BJ (cell line): ENCODE measurements around the gene NME3. TPM values are rescaled to one million over a fixed set of nuclear protein-coding genes. Genes with fewer than 3 reads are reported as not detected.

Source experiments
- CTCF ChIA-PET: fragments of 350-600 bp; formaldehyde crosslinking; extraction: SDS; loops from one replicate; lab custom pipeline; 2021; ENCODE audit warnings: antibody characterized with exemption, inconsistent platforms; lab: Yijun Ruan, JAX
- POLR2A ChIA-PET: fragments of 300-600 bp; sonication (Branson Sonifier 250); formaldehyde crosslinking; extraction: SDS; loops from one replicate; lab custom pipeline; 2021; ENCODE audit warnings: antibody characterized with exemption; lab: Charles Lee
- DNase-seq: peaks from one replicate; pipeline ENCODE4 v3.0.0-alpha.2; 2011; ENCODE audit warnings: low read depth
- H3K27me3 ChIP-seq: 2 replicates; pipeline ENCODE4 v1.6.0; 2011; ENCODE audit warnings: low read length; ENCODE audit not compliant: control insufficient read depth, insufficient read depth
- H3K36me3 ChIP-seq: 2 replicates; pipeline ENCODE4 v1.5.1; 2011; ENCODE audit warnings: low read length; ENCODE audit not compliant: control insufficient read depth, insufficient read depth
- H3K4me3 ChIP-seq: 2 replicates; pipeline ENCODE4 v1.5.1; 2011; ENCODE audit warnings: low read depth, mild to moderate bottlenecking, control low read depth, low read length
- polyA plus RNA-seq: library from polyadenylated mRNA; depleted of rRNA; stranded (reverse); fragments of >200 nt; gene quantifications from 2 replicates; pipeline ENCODE4 v1.2.3, GENCODE V29; 2011
- TF ChIP-seq, protein P1 (sequence below): IDR thresholded peaks from 2 replicates; pipeline ENCODE4 v1.5.1; 2011; ENCODE audit warnings: low read depth, mild to moderate bottlenecking, control low read depth, inconsistent platforms, low read length, moderate library complexity; ENCODE audit not compliant: insufficient read depth

Gene NME3
- polyA plus RNA-seq, 1 experiment: 34.3 TPM

DNA sequence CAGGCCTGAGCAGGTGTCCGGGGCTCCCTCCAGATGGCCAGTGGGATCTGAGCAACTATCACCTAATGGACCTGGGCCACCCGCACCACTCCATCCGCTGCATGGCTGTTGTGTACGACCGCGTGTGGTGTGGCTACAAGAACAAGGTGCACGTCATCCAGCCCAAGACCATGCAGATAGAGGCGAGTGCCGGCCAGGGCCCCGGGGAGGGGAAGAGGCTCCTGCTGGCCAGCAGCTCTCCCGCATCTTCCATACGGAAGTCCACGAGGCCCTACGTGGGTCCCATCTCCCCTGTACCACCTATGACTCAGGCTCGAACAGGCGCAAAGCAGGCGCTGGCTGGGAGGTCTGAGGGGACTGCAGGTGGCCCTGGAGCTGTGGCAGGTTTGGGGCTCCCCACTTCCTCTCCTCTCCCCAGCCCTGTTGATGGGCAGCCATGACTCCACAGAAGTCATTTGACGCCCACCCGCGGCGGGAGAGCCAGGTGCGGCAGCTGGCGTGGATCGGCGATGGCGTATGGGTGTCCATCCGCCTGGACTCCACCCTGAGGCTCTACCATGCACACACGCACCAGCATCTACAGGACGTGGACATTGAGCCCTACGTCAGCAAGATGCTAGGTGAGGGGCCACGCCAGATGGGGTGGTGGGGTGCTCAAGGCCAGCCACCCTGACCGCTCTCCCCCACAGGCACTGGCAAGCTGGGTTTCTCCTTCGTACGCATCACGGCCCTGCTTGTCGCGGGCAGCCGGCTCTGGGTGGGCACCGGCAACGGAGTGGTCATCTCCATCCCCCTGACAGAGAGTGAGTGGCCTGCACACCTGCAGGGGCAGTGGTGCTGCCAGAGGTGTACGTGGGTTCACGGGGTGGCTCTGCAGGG lies 4.0 kb downstream of the NME3 start:
- H3K4me3 ChIP-seq: no peak overlapping the region
- CTCF ChIA-PET: interaction anchor here (1.0 to 1.3 kb wide), 2 partner anchors 44 to 62 kb away, joined by 3 to 4 read pairs; no protein-coding TSS in a partner anchor
- TF ChIP-seq, protein P1, sequence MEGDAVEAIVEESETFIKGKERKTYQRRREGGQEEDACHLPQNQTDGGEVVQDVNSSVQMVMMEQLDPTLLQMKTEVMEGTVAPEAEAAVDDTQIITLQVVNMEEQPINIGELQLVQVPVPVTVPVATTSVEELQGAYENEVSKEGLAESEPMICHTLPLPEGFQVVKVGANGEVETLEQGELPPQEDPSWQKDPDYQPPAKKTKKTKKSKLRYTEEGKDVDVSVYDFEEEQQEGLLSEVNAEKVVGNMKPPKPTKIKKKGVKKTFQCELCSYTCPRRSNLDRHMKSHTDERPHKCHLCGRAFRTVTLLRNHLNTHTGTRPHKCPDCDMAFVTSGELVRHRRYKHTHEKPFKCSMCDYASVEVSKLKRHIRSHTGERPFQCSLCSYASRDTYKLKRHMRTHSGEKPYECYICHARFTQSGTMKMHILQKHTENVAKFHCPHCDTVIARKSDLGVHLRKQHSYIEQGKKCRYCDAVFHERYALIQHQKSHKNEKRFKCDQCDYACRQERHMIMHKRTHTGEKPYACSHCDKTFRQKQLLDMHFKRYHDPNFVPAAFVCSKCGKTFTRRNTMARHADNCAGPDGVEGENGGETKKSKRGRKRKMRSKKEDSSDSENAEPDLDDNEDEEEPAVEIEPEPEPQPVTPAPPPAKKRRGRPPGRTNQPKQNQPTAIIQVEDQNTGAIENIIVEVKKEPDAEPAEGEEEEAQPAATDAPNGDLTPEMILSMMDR: no peak
- DNase-seq: no peak
- H3K27me3 ChIP-seq: no peaks in the 10 kb centered on the region
- peaks cover 43% of the 10 kb centered on the region for H3K36me3 ChIP-seq
- POLR2A ChIA-PET: no interaction called here

DNA sequence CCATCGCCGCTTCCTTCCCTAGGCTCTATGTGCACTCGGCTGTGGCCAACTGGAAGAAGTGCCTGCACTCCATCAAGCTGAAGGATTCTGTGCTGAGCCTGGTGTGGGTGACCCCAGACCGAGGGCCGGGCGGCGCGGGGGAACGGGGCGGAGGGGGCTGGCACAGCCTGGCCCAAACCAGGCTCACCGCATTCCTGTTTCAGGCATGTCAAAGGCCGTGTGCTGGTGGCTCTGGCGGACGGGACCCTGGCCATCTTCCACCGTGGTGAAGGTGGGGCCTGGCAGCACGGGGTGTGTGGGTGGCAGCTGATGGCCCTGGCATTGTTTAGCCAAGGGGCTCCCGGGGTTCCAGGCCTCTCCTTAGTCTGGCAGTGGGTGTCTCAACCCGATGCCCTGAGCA lies 4.6 kb downstream of the NME3 start:
- TF ChIP-seq, protein P1: no peak
- Histone ChIP-seq H3K36me3 (peaks cover 44% of the 10 kb centered on the region), H3K27me3 (no peaks in the 10 kb centered on the region), H3K4me3 (no peak overlapping the region)
- ChIA-PET POLR2A (no interaction called here), CTCF (interaction anchor here (0.6 kb wide), 1 partner anchor 61 kb away, joined by 3 read pairs; the partner anchor contains the start of gene MAPK8IP3)
- no peak for DNase-seq

DNA sequence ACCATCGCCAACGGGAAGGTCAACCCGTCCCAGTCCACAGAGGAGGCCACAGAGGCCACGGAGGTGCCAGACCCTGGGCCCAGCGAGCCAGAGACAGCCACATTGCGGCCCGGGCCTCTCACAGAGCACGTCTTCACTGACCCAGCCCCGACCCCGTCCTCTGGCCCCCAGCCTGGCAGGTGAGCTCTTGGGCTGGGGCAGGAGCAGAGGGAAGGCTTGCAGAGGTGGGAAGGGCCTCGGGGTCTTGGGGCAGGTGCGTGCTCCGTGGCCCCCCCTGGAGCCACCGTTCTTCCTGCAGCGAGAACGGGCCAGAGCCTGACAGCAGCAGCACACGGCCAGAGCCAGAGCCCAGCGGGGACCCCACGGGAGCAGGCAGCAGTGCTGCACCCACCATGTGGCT lies 5.1 kb downstream of the NME3 start:
- POLR2A ChIA-PET: no interaction called here
- TF ChIP-seq, protein P1: no peak
- peaks cover 44% of the 10 kb centered on the region for H3K36me3 ChIP-seq

DNA sequence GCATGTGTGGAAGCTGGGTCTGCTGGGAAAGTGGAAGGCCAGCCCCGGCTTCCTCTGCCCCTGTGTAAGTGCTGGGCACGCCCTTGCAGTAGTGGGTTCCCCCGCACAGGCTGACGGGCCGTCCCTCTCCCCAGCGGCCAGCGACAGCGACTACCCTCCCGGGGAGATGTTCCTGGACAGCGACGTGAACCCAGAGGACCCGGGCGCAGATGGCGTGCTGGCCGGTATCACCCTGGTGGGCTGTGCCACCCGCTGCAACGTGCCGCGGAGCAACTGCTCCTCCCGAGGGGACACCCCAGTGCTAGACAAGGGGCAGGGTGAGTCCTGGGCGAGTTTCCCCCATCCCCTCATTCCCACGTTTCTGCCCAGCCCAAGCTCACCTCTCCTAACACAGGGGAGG lies 5.5 kb downstream of the NME3 start:
- POLR2A ChIA-PET: no interaction called here
- no peaks in the 10 kb centered on the region for H3K27me3 ChIP-seq
- DNase-seq: no peak
- CTCF ChIA-PET: interaction anchor here (1.6 to 3.8 kb wide), 2 partner anchors 16 to 60 kb away, joined by 4 to 14 read pairs; partner anchors contain the start of gene MAPK8IP3
- no peak overlapping the region for H3K4me3 ChIP-seq
- peaks cover 47% of the 10 kb centered on the region for H3K36me3 ChIP-seq
- TF ChIP-seq, protein P1: no peak

More for the DNA sequence above, 5.1 kb downstream of the NME3 start:
- CTCF ChIA-PET: interaction anchor here (0.6 to 3.8 kb wide), 2 partner anchors 60 kb away, joined by 3 to 14 read pairs; partner anchors contain the start of gene MAPK8IP3
- Histone ChIP-seq H3K27me3 (no peaks in the 10 kb centered on the region), H3K4me3 (no peak overlapping the region)
- DNase-seq: no peak

DNA sequence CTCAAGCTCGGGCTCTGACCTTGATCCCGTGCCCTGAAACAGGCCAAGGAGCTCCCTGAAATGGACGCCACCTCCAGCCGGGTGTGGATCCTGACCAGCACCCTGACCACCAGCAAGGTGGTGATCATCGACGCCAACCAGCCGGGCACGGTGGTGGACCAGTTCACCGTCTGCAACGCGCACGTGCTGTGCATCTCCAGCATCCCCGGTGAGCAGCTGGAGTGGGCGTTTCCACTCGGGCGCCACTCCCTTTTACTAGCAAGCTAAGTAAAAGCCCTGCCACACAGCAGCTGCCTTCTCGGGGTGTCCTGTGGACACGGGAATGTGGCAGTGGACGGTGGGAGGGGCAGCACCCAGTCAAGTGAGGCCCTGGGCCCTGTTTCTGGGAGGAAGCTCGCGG lies 6.4 kb downstream of the NME3 start:
- no peak for DNase-seq
- ChIA-PET POLR2A (no interaction called here), CTCF (interaction anchor here (0.6 to 3.8 kb wide), 7 partner anchors 15 to 92 kb away, joined by 3 to 14 read pairs (median 4); partner anchors contain the start of genes MAPK8IP3, NUBP2 and SPSB3)
- TF ChIP-seq, protein P1: no peak
- Histone ChIP-seq H3K36me3 (peaks cover 53% of the 10 kb centered on the region), H3K27me3 (no peaks in the 10 kb centered on the region), H3K4me3 (no peak overlapping the region)
